GM18870 (cell line): ENCODE data around the gene KIF16B.
"Not testable (repeated sequence)": the region's sequence is repeated elsewhere in the genome, so short reads cannot be mapped to it uniquely, and the experiment has no call there.

Source experiments
- ATAC-seq: cut with Tn5 transposase; IDR thresholded peaks from one replicate; pipeline ENCODE4 v1.9.1; 2021; ENCODE audit warnings: moderate library complexity; ENCODE audit not compliant: unreplicated experiment

KIF16B gene

DNA sequence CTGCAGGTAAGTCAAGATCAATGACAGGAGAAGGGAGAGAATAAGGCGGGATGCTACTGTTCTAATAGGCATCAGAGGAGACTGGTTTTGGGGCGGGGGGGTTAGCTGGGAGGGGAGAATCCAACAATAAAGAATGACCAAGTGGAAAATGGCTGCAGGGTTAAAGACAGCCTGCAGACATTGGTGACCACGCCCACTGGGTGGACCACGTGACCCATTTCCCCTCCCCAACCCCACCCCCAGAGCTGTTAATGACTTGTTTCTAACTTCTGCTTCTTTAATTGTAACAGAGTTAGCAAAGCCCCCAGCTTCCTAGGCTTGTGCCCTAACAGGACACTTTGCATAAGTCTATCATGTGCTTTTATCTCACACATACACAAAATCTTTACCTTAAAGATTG is 344.5 kb downstream of the KIF16B start:
- ATAC-seq, result no peak

DNA sequence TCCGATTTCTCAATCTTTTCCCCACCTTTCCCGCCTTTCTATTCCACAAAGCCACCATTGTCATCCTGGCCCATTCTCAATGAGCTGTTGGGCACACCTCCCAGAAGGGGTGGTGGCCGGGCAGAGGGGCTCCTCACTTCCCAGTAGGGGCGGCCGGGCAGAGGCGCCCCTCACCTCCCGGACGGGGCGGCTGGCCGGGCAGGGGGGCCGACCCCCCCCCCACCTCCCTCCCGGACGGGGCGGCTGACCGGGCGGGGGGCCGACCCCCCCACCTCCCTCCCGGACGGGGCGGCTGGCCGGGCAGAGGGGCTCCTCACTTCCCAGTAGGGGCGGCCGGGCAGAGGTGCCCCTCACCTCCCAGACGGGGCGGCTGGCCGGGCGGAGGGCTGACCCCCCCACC is 346.3 kb downstream of the KIF16B start:
- not testable (repeated sequence) for ATAC-seq

DNA sequence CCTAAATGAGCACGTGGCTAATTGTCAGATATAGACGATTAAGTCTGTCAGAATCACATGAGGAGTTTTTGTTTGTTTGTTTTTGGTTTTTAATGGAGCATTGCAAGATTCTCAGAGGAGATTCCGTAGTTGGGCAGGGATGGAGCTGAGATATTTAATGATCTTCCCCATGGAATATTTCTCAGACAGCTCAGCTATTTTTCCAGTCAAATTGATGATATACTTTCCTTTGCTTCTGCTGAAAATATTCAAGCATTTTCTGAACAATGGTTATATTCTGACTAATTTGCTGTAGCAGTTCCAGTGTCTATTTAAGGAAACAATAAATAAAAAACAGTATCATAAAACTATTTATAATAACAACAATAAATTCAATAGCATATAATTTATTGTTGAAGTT is 348.4 kb downstream of the KIF16B start:
- ATAC-seq, result no peak

DNA sequence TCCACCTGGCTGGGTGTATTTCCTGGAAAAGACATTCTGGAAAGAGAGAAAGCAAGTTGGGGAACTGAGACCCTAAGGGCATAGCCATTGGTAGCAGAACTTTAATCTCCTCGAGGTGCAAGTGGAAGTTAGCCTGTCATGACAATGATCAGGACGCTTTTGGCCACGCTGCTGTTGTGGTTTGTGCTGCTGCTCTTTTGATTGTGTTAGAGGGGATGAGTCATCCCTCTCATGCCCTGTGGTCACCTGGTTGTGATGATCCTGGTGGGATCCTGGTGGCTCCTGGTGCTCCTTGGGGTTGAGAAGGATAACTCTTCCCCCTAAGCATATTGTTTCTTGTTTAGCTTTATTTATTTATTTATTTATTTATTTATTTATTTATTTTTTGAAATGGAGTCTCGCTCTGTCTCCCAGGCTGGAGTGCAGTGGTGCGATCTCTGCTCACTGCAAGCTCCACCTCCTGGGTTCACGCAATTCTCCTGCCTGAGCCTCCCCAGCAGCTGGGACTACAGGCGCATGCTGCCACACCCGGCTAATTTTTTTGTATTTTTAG is 350.3 kb downstream of the KIF16B start:
- no peak for ATAC-seq
